AG04449 (cell line): ENCODE data around the gene OR2M2.

ENCODE experiments used
- CTCF ChIA-PET: fragments of 350-600 bp; formaldehyde crosslinking; extraction: SDS; loops from one replicate; lab custom pipeline; 2021; ENCODE audit warnings: antibody characterized with exemption; lab: Yijun Ruan, JAX
- POLR2A ChIA-PET: fragments of 400-600, 350-600 bp; formaldehyde crosslinking; extraction: SDS; loops from one replicate; lab custom pipeline; 2020; ENCODE audit warnings: antibody characterized with exemption, inconsistent platforms; lab: Yijun Ruan, JAX
- DNase-seq: peaks from one replicate; pipeline ENCODE4 v3.0.0-alpha.2; 2010; ENCODE audit warnings: low read depth, low spot score
- H3K4me3 ChIP-seq: 2 replicates; pipeline ENCODE4 v1.5.1; 2011; ENCODE audit warnings: low read depth, mild to moderate bottlenecking, control low read depth, low read length
- CTCF ChIP-seq: IDR thresholded peaks from one replicate; pipeline ENCODE4 v1.5.1; 2011; ENCODE audit warnings: mild to moderate bottlenecking, moderate library complexity, low read length, control low read depth, inconsistent platforms; ENCODE audit not compliant: insufficient read depth; ENCODE audit errors: missing control alignments

OR2M2 gene

DNA sequence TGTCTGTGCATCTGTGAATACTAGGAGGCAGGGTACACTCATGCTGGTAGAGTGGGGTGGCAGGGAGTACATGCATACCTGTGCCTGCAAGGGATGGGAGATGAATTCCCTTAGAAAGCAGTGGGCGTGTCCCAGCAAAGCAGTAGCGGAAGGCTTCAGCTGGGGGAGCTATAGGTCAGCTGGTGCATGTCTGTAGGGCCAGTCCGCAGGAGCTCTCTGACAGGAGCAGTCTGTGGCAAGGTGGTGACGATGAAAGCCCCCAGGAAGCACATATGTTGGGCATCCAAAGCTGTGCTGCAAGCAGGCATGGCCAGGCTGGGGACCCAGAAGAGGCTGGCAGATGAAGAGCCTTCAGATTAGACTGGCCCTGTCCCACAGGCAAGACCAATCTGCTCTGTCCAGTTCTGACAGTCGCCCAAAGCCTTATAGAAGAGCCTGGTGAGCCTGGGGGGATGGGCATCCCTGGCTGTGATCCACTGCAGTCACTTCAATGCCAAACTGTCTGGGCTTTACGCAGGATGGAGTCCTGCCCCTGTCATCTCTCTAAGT, 54.8 kb downstream of the OR2M2 start:
- ChIA-PET POLR2A (no interaction called here), CTCF (no interaction called here)
- DNase-seq = no peak
- no peak overlapping the region for H3K4me3 ChIP-seq
- TF ChIP-seq CTCF = no peak
